Body of pancreas (tissue), 4 donors: ENCODE data around the gene CLSTN2. TPM values are rescaled to one million over a fixed set of nuclear protein-coding genes. Genes with fewer than 3 reads are reported as not detected.
A peak's percentile ranks its signal among the peaks of the same experiment; 100 is the strongest.

Experiments used
- ATAC-seq: fragments of 150-250 bp; one replicate; pipeline ENCODE4 v1.9.1; 2016
- DNase-seq, 4 donors: peaks; one replicate each; pipeline ENCODE4 v3.0.0-alpha.2; 2019
- H3K27ac ChIP-seq, 4 donors: fragments of 200-600 bp; sonication (generic); 1 replicate in 3 of 4; 2 replicates in 1 of 4; pipeline versions ENCODE4 v1.5.1 to v1.6.1; 2016 to 2019; ENCODE audit warnings: mild to moderate bottlenecking in 1 of 4, mixed read lengths in 1 of 4, moderate library complexity in 1 of 4
- H3K27me3 ChIP-seq, 2 donors: fragments of 200-600 bp; sonication (generic); one replicate each; pipeline ENCODE4 v1.6.0; 2016; ENCODE audit warnings: mild to moderate bottlenecking in 1 of 2
- H3K36me3 ChIP-seq, 2 donors: fragments of 200-600 bp; sonication (generic); replicated peaks in 1 of 2; 2 replicates each; pipeline ENCODE4 v1.5.1; 2016; ENCODE audit warnings: low read depth in 2 of 2; ENCODE audit not compliant: insufficient read depth in 1 of 2
- H3K4me1 ChIP-seq: fragments of 200-600 bp; sonication (generic); one replicate; pipeline ENCODE4 v1.6.0; 2016
- H3K4me3 ChIP-seq, 2 donors: fragments of 200-600 bp; sonication (generic); 1 replicate in 1 of 2; 2 replicates in 1 of 2; pipeline ENCODE4 v1.5.1; 2016 to 2019
- H3K9me3 ChIP-seq, 3 donors: fragments of 200-600 bp; sonication (generic); 1 replicate in 2 of 3; 2 replicates in 1 of 3; pipeline ENCODE4 v1.5.1; 2016
- POLR2A ChIP-seq, 3 donors: fragments of 450-650 bp; IDR thresholded peaks; one replicate each; pipeline ENCODE4 v1.6.1; 2016; ENCODE audit warnings: antibody characterized with exemption in 3 of 3, mild to moderate bottlenecking in 2 of 3
- WGBS, 2 donors: methylation state at CpG; one replicate each; pipeline ENCODE4 v1.1.5; 2017; 5-methylcytosine and 5-hydroxymethylcytosine counted together
- intact Hi-C: fragments of 100-400 bp; cut with DNase I; formaldehyde crosslinking; loops from one replicate; pipeline ENCODE4 v1.15.1; 2023
- total RNA-seq, 2 donors: library from RNA; depleted of rRNA; stranded (reverse); fragments of >200 nt; gene quantifications; one replicate each; pipeline ENCODE4 v1.1.0, GENCODE V29; 2016
- TF ChIP-seq, protein P1 (sequence below), 7 experiments: fragments of 450-650 bp in 4 of 7; fragments of 200-600 bp in 3 of 7; sonication (generic) in 3 of 7; IDR thresholded peaks; one replicate each; pipeline ENCODE4 v1.5.1; 2016 to 2019; ENCODE audit warnings: antibody characterized with exemption in 7 of 7

Gene CLSTN2
- total RNA-seq, 2 donors from 2014 or later, result 14.5 to 14.8 TPM

DNA sequence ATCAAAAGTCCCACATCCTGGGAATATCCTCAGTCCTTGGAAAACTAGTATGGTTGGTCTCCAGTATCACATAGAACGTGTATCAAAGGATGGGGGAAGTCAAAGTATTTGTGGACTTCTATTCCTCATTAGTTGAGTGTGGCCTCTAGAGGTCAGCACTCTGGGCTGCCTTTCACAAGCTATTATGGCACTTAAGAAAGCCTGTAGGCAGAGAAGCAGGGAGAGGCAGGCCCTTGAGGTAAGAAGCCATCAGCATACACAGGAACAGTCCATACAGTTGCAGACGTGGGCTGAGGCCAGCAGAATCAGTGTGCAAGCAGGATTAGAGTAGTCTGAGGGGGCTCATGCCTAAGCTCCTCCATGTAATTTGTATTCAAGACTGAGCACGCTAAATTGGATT is 341.7 kb downstream of the CLSTN2 start:
- Histone ChIP-seq H3K36me3 (no peaks in the 10 kb centered on the region), H3K9me3 (no peaks in the 10 kb centered on the region), H3K27me3 (no peaks in the 10 kb centered on the region), H3K27ac (no peak overlapping the region), H3K4me1 (no peaks in the 10 kb centered on the region), H3K4me3 (no peak overlapping the region)
- no peak for ATAC-seq
- TF ChIP-seq, protein P1, sequence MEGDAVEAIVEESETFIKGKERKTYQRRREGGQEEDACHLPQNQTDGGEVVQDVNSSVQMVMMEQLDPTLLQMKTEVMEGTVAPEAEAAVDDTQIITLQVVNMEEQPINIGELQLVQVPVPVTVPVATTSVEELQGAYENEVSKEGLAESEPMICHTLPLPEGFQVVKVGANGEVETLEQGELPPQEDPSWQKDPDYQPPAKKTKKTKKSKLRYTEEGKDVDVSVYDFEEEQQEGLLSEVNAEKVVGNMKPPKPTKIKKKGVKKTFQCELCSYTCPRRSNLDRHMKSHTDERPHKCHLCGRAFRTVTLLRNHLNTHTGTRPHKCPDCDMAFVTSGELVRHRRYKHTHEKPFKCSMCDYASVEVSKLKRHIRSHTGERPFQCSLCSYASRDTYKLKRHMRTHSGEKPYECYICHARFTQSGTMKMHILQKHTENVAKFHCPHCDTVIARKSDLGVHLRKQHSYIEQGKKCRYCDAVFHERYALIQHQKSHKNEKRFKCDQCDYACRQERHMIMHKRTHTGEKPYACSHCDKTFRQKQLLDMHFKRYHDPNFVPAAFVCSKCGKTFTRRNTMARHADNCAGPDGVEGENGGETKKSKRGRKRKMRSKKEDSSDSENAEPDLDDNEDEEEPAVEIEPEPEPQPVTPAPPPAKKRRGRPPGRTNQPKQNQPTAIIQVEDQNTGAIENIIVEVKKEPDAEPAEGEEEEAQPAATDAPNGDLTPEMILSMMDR (IDR thresholded peaks at IDR 0.05), result peak in 5 of 7 experiments; percentile 28 to 41 (median 29)
- no peak for TF ChIP-seq POLR2A (IDR thresholded peaks at IDR 0.05)
- DNase-seq, result peak in 2 of 4 donors; percentile 13 to 40
- intact Hi-C loops, result no loop called here
- 43 to 44% methylated on average over 3 of the region's 3 CpGs for WGBS, 2 donors

DNA sequence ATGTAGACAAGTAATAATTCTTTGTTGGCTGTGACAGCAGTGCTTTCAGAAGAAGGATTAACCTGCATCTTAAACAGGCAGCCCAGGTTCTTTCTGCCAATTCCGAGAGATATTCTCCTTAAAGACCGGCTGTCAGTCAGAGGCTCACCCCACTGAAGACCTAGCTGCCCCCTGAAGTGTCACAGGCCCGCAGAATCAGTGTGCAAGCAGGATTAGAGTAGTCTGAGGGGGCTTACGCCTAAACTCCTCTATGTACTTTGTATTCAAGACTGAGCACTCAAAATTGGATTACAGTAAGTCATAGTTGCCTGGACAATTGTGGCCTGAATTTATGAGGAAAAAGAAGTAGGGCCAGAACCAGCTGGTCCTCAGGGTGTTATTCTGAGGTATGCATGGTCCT is 342.9 kb downstream of the CLSTN2 start:
- TF ChIP-seq POLR2A (IDR thresholded peaks at IDR 0.05), result no peak
- TF ChIP-seq, protein P1 (IDR thresholded peaks at IDR 0.05), result no peak
- WGBS, 2 donors, result 84 to 88% methylated on average over 4 of the region's 4 CpGs
- no peak for ATAC-seq

DNA sequence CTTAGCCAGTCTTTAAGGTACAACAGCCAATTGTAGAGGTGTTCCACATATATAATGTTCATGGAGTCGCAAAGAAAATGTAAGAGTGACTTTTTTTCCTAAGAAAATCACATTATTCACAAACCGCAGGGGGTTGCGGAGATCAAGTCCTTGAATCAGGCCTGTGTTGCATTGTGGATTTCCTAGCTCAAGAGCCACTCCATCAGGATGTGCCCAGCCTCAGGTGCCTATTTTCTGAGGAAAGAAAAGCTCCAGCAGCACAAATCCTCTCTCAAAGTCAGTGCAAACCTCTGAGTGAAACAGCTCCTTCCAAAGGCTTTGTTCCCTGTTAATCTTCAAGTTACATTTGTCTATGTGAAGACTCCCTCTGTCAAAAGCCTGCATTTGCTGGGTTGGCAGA is 349.4 kb downstream of the CLSTN2 start:
- H3K4me1 ChIP-seq, result no peaks in the 10 kb centered on the region
- H3K27ac ChIP-seq, result no peak overlapping the region
- no peak overlapping the region for H3K4me3 ChIP-seq
- ATAC-seq (no peak), DNase-seq (no peak)
- 83 to 89% methylated on average over 3 of the region's 3 CpGs for WGBS, 2 donors
- H3K9me3 ChIP-seq, result no peaks in the 10 kb centered on the region
- H3K27me3 ChIP-seq, result no peaks in the 10 kb centered on the region
- TF ChIP-seq POLR2A (IDR thresholded peaks at IDR 0.05), result no peak
- TF ChIP-seq, protein P1 (IDR thresholded peaks at IDR 0.05), result no peak
- intact Hi-C loops, result no loop called here
- no peaks in the 10 kb centered on the region for H3K36me3 ChIP-seq

More for the DNA sequence above, 342.9 kb downstream of the CLSTN2 start:
- Histone ChIP-seq H3K4me1 (no peaks in the 10 kb centered on the region), H3K9me3 (no peaks in the 10 kb centered on the region), H3K27ac (no peak overlapping the region), H3K36me3 (no peaks in the 10 kb centered on the region), H3K4me3 (no peak overlapping the region), H3K27me3 (no peaks in the 10 kb centered on the region)
- no peak for DNase-seq
- intact Hi-C loops, result no loop called here

DNA sequence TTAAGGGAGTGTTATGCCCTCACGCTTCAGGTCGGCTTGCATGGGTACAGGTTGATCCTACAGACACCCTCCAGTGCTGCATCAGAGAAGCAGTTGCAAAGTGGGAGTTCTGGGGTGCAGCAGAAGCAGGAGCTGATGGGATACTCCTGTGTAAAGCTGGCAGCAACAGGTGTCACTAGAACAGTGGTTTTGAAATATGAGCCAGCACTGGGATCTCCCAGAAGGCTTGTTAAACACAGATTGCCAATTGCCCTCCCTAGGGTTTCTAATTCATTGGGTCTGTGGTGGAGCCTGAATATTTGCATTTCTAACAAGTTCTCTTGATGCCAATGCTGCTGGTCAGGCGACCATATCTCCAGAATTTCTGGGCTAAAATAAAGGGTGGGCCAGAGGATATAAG is 350.4 kb downstream of the CLSTN2 start:
- H3K4me1 ChIP-seq, result no peaks in the 10 kb centered on the region
- no peak overlapping the region for H3K27ac ChIP-seq
- intact Hi-C loops, result no loop called here
- no peak for DNase-seq
- no peaks in the 10 kb centered on the region for H3K36me3 ChIP-seq
- WGBS, 2 donors, result 43 to 49% methylated on average over 3 of the region's 3 CpGs
- TF ChIP-seq POLR2A (IDR thresholded peaks at IDR 0.05), result no peak
- no peaks in the 10 kb centered on the region for H3K27me3 ChIP-seq
- ATAC-seq, result no peak
- H3K9me3 ChIP-seq, result no peaks in the 10 kb centered on the region
- H3K4me3 ChIP-seq, result no peak overlapping the region

DNA sequence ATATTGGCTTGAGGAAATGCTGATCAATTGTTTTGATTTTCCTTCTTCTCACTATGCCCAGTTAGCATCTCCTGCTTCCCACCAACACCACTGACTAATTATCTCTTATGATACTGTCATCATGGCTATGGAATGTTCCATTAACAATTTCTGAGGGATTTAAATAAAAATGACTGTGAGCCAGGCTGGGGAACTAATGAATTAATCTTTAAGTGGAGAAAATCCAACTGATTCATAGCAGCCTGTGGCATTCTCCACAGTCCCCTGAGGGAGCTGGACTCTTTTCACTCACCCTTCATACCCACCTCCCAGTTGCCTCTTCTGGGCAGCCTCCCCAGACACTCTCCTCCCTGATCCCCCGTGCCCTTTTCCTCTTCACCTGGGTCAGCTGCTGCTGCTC is 353.6 kb downstream of the CLSTN2 start:
- TF ChIP-seq, protein P1 (IDR thresholded peaks at IDR 0.05), result no peak
- TF ChIP-seq POLR2A (IDR thresholded peaks at IDR 0.05), result no peak
- intact Hi-C loops, result no loop called here
- no peak for ATAC-seq
- Histone ChIP-seq H3K4me1 (no peaks in the 10 kb centered on the region), H3K4me3 (no peak overlapping the region), H3K27me3 (no peaks in the 10 kb centered on the region), H3K36me3 (no peaks in the 10 kb centered on the region), H3K27ac (no peak overlapping the region), H3K9me3 (no peaks in the 10 kb centered on the region)
- no peak for DNase-seq
- WGBS, 2 donors, result 38 to 67% methylated on average over 1 of the region's 1 CpG
